Measurements from ENCODE around the gene MAST4.

The MAST4 gene

DNA sequence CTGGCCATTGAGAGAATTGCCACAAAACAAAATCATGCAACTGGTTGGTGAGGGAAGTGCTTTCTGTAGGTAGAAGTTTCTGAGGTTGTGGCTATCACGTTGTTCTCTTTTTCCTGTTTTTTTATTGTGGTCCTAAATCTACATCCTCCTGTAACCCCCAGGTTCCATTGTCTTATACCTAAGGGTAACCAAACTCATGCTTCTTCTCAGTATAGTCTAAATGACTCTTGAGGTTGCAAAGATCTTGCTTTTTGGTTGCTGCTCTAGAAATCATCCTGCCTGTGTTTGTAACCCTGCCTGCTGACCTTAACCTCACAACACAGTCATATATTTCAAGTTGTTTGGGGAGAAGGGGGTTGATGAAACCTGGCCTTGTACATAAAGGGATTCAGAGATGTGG is 327.3 kb downstream of the MAST4 start:
- no peak for DNase-seq

GRCh38 chr5:66923922-66924321 is 327.7 kb downstream of the MAST4 start:
- DNase-seq: no peak

DNA sequence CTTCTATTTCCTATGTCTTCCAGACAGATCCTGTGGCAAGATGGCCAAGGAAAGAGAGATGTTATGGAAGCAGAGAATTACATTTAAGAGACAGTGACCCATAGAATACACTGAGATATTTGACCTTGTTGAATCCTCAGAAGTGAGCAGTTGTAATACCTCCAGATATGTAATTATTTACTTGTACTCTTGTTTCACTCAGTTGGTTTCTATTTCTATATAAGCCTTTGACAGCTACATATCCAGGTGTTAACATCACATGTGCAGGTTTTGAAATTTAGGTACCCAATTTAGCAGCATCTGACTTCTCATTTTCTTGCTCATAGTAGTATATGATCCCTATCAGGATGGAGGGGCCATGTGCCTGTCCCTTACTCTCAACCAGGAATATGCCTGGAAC is 330.9 kb downstream of the MAST4 start:
- no peak for DNase-seq

DNA sequence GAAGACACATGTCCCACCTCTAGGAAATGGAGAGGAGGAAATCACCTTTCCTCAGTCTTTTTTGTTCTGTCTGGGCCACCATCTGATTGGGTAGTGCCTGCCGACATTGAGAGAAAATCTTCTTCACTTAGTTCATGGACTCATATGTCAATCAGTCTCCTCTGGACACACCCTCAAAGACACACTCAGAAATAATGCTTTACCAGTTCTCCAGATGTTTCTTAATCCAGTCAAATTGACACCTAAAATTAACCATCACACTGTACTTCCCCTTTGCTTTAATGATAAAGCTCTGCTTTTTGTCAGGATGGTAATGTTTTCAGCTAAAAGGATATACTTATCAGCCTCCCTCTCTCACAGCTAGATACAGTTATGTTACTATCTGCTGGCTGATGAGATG is 333.1 kb downstream of the MAST4 start:
- no peak for DNase-seq

GRCh38 chr5:66929995-66930394 is 333.8 kb downstream of the MAST4 start:
- no peak for DNase-seq

- DNase-seq: no peak
Observed at GRCh38 chr5:66931651-66932050, 335.5 kb downstream of the MAST4 start.

DNA sequence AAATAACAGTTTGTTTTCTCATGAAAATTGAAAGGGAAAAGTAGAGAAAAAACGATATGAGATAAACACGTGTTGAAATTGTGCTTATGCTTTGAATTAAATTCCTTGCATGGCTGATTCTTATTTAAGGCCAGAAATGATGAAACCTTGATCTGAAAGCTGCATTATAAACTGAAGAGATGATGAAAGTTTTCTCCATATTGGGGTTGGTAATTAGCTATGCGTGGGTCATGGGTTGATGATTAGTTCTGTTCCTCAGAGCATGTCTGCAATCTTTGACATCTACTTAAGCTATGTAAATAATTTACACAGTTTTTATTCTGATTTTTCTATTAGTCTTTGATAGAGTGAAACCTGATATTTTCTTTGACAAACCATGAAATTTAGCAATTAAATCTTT is 336.3 kb downstream of the MAST4 start:
- DNase-seq: no peak

- DNase-seq: no peak
Observed at GRCh38 chr5:66933066-66933465, 336.9 kb downstream of the MAST4 start.

DNA sequence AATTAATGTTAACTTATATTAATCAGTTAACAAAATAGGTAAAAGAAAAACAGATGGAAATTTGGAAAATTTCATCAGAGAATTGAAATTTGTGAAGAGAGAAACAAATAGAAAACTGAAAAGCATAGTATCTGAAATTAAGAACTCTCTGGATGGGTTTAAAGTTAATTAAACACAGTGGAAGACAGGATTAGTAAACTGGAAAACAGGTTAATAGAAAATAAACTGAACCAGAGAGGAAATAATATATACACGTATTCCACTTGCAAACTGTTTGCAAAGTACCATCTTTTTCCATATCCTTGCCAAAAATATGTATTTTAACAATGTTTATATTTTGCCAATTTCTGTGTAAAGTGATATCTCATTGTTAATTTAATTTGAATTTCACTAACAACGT is 342.9 kb downstream of the MAST4 start:
- DNase-seq: no peak

DNA sequence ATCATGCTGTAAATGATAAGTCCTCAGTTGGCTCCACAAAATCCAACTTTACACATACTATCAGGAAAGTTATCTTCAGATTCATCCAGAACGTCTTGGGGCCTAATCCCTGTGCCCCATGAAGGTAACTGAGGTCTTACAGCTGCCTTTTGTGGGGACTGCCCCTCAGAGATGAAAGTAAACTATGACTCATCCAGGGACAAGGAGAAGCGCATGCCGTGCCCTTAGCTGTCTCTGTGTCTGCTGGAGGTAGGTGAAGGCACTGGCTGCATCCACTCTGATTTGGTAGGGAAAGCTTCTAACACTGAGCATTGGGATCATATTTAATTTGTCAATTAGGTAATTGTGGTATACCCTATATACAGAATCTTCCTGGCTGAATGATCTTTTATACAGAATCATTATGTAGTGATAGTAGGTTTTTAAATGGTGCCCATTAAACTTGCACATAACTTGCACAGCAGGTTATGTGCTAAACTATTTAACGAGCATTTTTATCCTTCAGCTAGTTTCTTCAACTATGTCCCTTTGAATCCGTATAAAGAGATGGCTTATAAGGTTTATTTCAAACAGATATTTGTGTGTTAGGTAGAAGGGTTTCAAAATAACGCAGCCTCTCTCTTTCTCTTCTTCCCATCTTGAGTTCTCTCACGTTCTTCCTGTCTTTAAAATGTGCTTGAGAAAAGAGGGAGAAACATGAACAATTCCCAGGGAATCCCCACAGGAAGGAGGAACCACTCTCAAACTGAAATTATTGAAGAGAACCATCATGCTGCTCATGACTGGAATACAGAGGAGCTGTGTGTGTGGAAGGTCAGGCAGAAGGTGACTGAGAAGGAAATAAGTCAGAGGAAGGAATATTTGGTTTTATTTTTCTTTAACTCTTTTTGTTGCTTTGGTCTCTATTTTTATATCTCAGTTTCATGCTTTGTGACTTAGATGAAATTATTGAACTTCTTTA is 349.5 kb downstream of the MAST4 start:
- DNase-seq: no peak

- no peak for DNase-seq
Observed at GRCh38 chr5:66947458-66947857, 351.3 kb downstream of the MAST4 start.

DNA sequence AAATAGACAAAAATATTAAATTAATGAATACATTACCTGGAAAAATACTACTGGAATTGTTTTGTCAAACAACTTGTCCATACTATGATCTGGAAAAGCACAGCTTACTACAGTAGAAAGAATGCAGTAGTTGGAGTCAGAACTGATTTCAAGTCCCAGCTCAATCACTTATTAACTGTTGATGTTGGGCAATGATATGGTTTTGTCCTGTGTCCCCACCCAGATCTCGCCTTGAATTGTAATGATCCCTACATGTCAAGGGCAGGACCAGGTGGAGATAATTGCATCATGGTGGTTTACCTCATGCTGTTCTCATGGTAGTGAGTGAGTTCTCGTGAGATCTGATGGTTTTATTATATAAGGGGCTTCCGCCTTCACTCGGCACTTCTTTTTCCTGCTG is 352.9 kb downstream of the MAST4 start:
- no peak for DNase-seq

DNA sequence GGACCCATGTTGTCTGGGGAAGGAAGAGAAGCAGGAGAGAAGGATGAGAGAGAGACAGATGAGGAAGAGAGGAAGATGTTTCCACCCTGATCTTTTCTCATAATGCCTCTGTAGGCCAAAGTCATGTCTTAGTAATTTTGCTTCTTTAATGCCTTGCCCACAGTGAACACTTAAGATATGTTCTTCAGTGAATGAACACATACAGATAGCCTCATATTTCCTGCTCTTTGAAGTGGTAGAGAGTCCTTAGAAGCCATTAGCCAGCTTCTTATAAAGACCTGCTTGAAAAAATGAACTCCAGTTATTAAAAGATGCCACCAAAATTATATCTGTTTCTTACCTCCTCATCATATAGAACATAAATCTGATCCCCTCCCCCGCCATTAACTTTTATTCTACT is 356.0 kb downstream of the MAST4 start:
- peak in 1 of 2 donors; percentile 3 for DNase-seq

DNA sequence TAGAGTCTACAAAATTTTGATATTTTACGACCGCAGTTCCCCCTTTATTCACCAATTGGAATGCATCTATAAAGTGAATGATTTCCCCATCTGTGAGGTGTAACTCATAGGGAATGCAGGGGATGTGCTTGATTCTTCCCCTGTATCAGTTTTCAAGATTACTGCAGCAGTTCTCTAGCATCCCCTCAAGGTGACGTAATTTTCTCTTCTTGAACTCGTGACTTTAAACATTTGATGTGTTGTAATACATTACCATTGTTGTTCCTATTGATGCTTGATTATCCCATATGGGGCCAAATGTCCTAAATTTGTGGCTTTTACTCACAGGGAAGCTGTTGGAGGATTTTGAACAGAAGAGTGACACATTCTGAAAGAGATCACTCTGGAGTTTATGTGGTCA is 360.2 kb downstream of the MAST4 start:
- no peak for DNase-seq

GRCh38 chr5:66958201-66958979 is 362.2 kb downstream of the MAST4 start:
- DNase-seq: no peak

DNA sequence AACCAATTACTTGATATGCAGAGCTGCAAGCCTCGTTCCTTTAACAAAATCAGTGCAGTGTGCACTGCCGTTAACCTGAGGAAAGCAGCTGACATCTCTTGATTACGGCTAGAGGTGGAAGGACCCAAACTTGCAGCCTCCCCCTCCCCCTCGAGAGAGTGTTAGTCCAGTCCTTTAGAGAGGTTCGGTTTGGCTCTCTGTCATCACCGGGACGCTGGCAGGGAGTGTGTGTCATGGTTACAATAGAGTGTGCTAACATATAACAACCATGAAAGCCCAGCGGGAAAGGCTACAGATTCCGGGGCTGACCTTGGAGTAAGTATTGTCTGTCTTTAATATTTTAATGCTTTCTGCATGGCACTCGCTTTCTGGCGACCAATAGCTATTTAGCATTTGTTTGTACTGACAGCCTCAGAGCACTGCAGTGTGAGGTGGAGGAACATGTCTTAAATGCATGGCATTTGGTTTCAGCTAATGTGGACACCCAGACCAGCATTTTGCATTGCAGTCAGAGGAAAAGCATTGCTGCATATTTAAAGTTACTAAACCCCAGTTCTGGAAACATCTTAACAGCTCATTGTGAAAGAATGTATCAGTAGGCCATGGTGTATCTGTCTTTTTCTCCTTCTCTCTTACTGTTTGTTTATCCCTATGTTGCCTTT is 362.9 kb downstream of the MAST4 start:
- DNase-seq: no peak

- DNase-seq: no peak
Observed at GRCh38 chr5:66959653-66960052, 363.5 kb downstream of the MAST4 start.

DNA sequence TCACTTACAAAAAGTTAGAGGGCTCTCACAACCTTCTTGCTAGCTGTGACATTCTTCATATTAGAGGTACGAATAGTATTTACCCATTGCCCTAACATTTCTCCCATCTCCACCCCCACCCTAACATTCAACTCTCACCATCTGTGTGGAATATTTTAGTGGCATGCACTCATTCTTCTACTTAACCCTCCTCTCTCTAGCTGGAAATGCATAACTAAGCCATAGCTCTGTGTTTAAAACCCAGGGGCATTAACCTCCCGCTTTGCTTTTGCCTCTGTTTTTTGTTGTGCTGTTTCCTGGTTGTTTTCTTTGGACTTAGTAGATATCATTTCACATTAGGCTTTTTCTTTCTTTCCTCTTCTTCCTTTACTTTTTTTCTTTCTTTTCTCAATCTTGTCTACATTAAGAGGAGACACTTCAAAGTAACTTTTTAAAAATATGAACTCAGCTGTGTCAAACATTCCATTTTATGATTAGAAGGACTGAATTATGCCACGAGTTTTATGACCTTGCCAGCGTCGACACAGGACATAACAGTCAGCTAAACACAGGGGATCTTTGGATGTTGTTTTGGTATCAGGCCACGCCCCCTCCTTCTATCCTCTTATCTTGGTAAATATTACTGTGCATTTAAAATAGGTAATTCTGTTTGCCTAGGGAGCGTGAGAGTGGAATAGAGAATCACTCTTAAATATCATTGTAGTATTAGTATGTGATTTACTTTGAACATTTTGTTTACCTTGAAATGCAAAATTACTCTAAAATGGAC is 364.4 kb downstream of the MAST4 start:
- DNase-seq: no peak

- no peak for DNase-seq
Observed at GRCh38 chr5:66963559-66963971, 367.4 kb downstream of the MAST4 start.

DNA sequence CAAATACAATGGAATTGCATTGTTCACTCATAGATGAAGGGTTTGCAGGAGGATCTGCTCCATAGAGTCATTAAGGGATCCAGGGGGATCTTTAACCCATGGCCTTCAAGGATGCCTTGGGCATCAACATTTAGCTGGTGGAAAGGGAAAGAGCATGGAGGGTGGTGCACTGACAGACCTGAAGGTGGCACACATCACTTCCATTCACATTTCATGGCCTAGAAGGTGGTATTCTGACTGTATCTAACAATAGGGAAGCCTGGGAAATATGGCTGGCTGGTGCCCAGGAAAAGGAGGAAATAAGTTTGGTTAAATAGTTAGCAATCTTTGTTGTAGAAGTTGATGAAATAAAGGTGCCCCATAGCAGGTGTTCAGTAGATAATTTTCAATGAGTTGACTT is 370.2 kb downstream of the MAST4 start:
- DNase-seq: no peak

GRCh38 chr5:66967102-66967501 is 370.9 kb downstream of the MAST4 start:
- DNase-seq: no peak

- no peak for DNase-seq
Observed at GRCh38 chr5:66967826-66968262, 371.7 kb downstream of the MAST4 start.

DNA sequence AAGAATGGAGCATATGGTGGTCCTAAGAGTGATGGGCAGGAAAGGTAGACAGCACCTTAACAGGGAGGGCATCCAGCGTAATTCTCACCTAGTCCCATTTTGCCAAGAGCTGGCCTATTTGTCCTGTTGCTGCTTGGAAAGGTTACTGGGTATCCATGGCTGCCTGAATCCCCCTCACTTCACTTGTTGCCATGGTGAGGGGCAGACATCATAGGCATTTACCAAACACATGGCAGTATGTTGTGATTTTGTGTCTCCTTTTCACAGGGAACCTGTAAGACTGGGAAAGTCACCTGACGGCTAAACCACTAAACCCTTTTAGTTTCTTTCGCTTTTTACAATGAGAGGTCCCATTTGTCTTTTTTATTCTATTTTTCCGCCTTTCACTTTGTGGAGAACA is 373.3 kb downstream of the MAST4 start:
- DNase-seq: no peak

Measured in CD4-positive, alpha-beta T cell treated with Interferon alpha-2 for 1 hour (primary cell).